ENCODE measurements around the gene HAO2. TPM values are rescaled to one million over a fixed set of nuclear protein-coding genes. Genes with fewer than 3 reads are reported as not detected.

The HAO2 gene
- total and polyA plus RNA-seq, 3 experiments from 2014 or later = not detected

GRCh38 chr1:119351997-119352396 is 16.6 kb upstream of the HAO2 start:
- no peak overlapping the region for H3K27ac Mint-ChIP-seq
- no peaks in the 10 kb centered on the region for H3K27me3 ChIP-seq (ENCODE audit: insufficient read depth, low read length, poor library complexity, severe bottlenecking)
- no peaks in the 10 kb centered on the region for H3K36me3 Mint-ChIP-seq
- H3K4me1 ChIP-seq (ENCODE audit: insufficient read depth, low read length) = no peaks in the 10 kb centered on the region
- CTCF ChIA-PET = no interaction called here
- no peak for DNase-seq
- H3K9me3 Mint-ChIP-seq = peaks cover 0 to 2% (median 0%) of the 10 kb centered on the region in 5 donors
- H3K4me3 Mint-ChIP-seq = no peak overlapping the region
- peaks cover 0 to 4% (median 1%) of the 10 kb centered on the region in 3 donors for H3K4me1 Mint-ChIP-seq
- no peak overlapping the region for H3K4me3 ChIP-seq (ENCODE audit: low read length)
- H3K27me3 Mint-ChIP-seq = peaks cover 9 to 16% of the 10 kb centered on the region in 2 donors
- POLR2A ChIA-PET = no interaction called here
- no peak overlapping the region for H3K27ac ChIP-seq (ENCODE audit: low read depth, low read length)
- H3K9me3 ChIP-seq (ENCODE audit: low read length) = no peaks in the 10 kb centered on the region
- H3K36me3 ChIP-seq (ENCODE audit: insufficient read depth, low read length) = no peaks in the 10 kb centered on the region

GRCh38 chr1:119353836-119354235 is 14.7 kb upstream of the HAO2 start:
- H3K9me3 Mint-ChIP-seq = peaks cover 0 to 2% (median 0%) of the 10 kb centered on the region in 5 donors
- H3K4me1 ChIP-seq (ENCODE audit: insufficient read depth, low read length) = no peaks in the 10 kb centered on the region
- peaks cover 0 to 4% (median 1%) of the 10 kb centered on the region in 3 donors for H3K4me1 Mint-ChIP-seq
- H3K36me3 ChIP-seq (ENCODE audit: insufficient read depth, low read length) = no peaks in the 10 kb centered on the region
- no peaks in the 10 kb centered on the region for H3K9me3 ChIP-seq (ENCODE audit: low read length)
- H3K27ac ChIP-seq (ENCODE audit: low read depth, low read length) = no peak overlapping the region
- ChIA-PET POLR2A (no interaction called here), CTCF (no interaction called here)
- H3K27me3 Mint-ChIP-seq = peaks cover 11 to 14% of the 10 kb centered on the region in 2 donors
- H3K4me3 ChIP-seq (ENCODE audit: low read length) = no peak overlapping the region
- DNase-seq = no peak
- no peak overlapping the region for H3K27ac Mint-ChIP-seq
- H3K4me3 Mint-ChIP-seq = no peak overlapping the region
- no peaks in the 10 kb centered on the region for H3K27me3 ChIP-seq (ENCODE audit: insufficient read depth, low read length, poor library complexity, severe bottlenecking)
- no peaks in the 10 kb centered on the region for H3K36me3 Mint-ChIP-seq

GRCh38 chr1:119358636-119359035 is 9.9 kb upstream of the HAO2 start:
- Mint-ChIP-seq H3K4me3 (no peak overlapping the region), H3K4me1 (peaks cover 0 to 4% (median 1%) of the 10 kb centered on the region in 3 donors), H3K9me3 (peaks cover 0 to 2% (median 0%) of the 10 kb centered on the region in 5 donors), H3K27me3 (peaks cover 8 to 9% of the 10 kb centered on the region in 2 donors), H3K27ac (no peak overlapping the region), H3K36me3 (no peaks in the 10 kb centered on the region)
- no peak for DNase-seq
- CTCF ChIA-PET = no interaction called here
- Histone ChIP-seq H3K4me1 (ENCODE audit: insufficient read depth, low read length) (no peaks in the 10 kb centered on the region), H3K4me3 (ENCODE audit: low read length) (no peak overlapping the region), H3K36me3 (ENCODE audit: insufficient read depth, low read length) (no peaks in the 10 kb centered on the region), H3K27ac (ENCODE audit: low read depth, low read length) (no peak overlapping the region), H3K9me3 (ENCODE audit: low read length) (no peaks in the 10 kb centered on the region), H3K27me3 (ENCODE audit: insufficient read depth, low read length, poor library complexity, severe bottlenecking) (no peaks in the 10 kb centered on the region)
- POLR2A ChIA-PET = no interaction called here

- Histone ChIP-seq H3K9me3 (ENCODE audit: low read length) (no peaks in the 10 kb centered on the region), H3K4me3 (ENCODE audit: low read length) (no peak overlapping the region), H3K4me1 (ENCODE audit: insufficient read depth, low read length) (no peaks in the 10 kb centered on the region), H3K27ac (ENCODE audit: low read depth, low read length) (no peak overlapping the region), H3K36me3 (ENCODE audit: insufficient read depth, low read length) (no peaks in the 10 kb centered on the region), H3K27me3 (ENCODE audit: insufficient read depth, low read length, poor library complexity, severe bottlenecking) (no peaks in the 10 kb centered on the region)
- CTCF ChIA-PET = no interaction called here
- Mint-ChIP-seq H3K27ac (no peak overlapping the region), H3K27me3 (peaks cover 8 to 13% of the 10 kb centered on the region in 2 donors), H3K9me3 (peaks cover 0 to 2% (median 0%) of the 10 kb centered on the region in 5 donors), H3K4me3 (no peak overlapping the region), H3K36me3 (no peaks in the 10 kb centered on the region), H3K4me1 (no peaks in the 10 kb centered on the region)
- POLR2A ChIA-PET = no interaction called here
- DNase-seq = no peak
Observed at GRCh38 chr1:119359730-119360129, 8.9 kb upstream of the HAO2 start.

- CTCF ChIA-PET = no interaction called here
- Histone ChIP-seq H3K27me3 (ENCODE audit: insufficient read depth, low read length, poor library complexity, severe bottlenecking) (no peaks in the 10 kb centered on the region), H3K27ac (ENCODE audit: low read depth, low read length) (no peak overlapping the region), H3K36me3 (ENCODE audit: insufficient read depth, low read length) (no peaks in the 10 kb centered on the region), H3K9me3 (ENCODE audit: low read length) (no peaks in the 10 kb centered on the region), H3K4me3 (ENCODE audit: low read length) (no peak overlapping the region), H3K4me1 (ENCODE audit: insufficient read depth, low read length) (no peaks in the 10 kb centered on the region)
- Mint-ChIP-seq H3K9me3 (no peaks in the 10 kb centered on the region), H3K4me3 (no peak overlapping the region), H3K27ac (no peak overlapping the region), H3K36me3 (no peaks in the 10 kb centered on the region), H3K4me1 (no peaks in the 10 kb centered on the region), H3K27me3 (peaks cover 10 to 11% of the 10 kb centered on the region in 2 donors)
- DNase-seq = no peak
- POLR2A ChIA-PET = no interaction called here
Observed at GRCh38 chr1:119361205-119361604, 7.4 kb upstream of the HAO2 start.

GRCh38 chr1:119361620-119362344 is 6.8 kb upstream of the HAO2 start:
- DNase-seq = no peak
- no peak overlapping the region for H3K27ac ChIP-seq (ENCODE audit: low read depth, low read length)
- no peak overlapping the region for H3K27ac Mint-ChIP-seq
- peaks cover 9 to 10% of the 10 kb centered on the region in 2 donors for H3K27me3 Mint-ChIP-seq
- ChIA-PET POLR2A (no interaction called here), CTCF (no interaction called here)
- H3K27me3 ChIP-seq (ENCODE audit: insufficient read depth, low read length, poor library complexity, severe bottlenecking) = no peaks in the 10 kb centered on the region
- no peaks in the 10 kb centered on the region for H3K9me3 Mint-ChIP-seq
- H3K36me3 Mint-ChIP-seq = no peaks in the 10 kb centered on the region
- H3K9me3 ChIP-seq (ENCODE audit: low read length) = no peaks in the 10 kb centered on the region
- no peaks in the 10 kb centered on the region for H3K4me1 ChIP-seq (ENCODE audit: insufficient read depth, low read length)
- no peak overlapping the region for H3K4me3 ChIP-seq (ENCODE audit: low read length)
- no peaks in the 10 kb centered on the region for H3K4me1 Mint-ChIP-seq
- H3K4me3 Mint-ChIP-seq = no peak overlapping the region
- H3K36me3 ChIP-seq (ENCODE audit: insufficient read depth, low read length) = no peaks in the 10 kb centered on the region

- Mint-ChIP-seq H3K27me3 (peaks cover 6 to 7% of the 10 kb centered on the region in 2 donors), H3K4me1 (no peaks in the 10 kb centered on the region), H3K36me3 (no peaks in the 10 kb centered on the region), H3K27ac (no peak overlapping the region), H3K9me3 (no peaks in the 10 kb centered on the region), H3K4me3 (no peak overlapping the region)
- H3K9me3 ChIP-seq (ENCODE audit: low read length) = no peaks in the 10 kb centered on the region
- no peaks in the 10 kb centered on the region for H3K4me1 ChIP-seq (ENCODE audit: insufficient read depth, low read length)
- POLR2A ChIA-PET = no interaction called here
- CTCF ChIA-PET = no interaction called here
- no peaks in the 10 kb centered on the region for H3K27me3 ChIP-seq (ENCODE audit: insufficient read depth, low read length, poor library complexity, severe bottlenecking)
- no peak for DNase-seq
- no peak overlapping the region for H3K27ac ChIP-seq (ENCODE audit: low read depth, low read length)
- H3K4me3 ChIP-seq (ENCODE audit: low read length) = no peak overlapping the region
- H3K36me3 ChIP-seq (ENCODE audit: insufficient read depth, low read length) = no peaks in the 10 kb centered on the region
Observed at GRCh38 chr1:119363162-119363561, 5.4 kb upstream of the HAO2 start.

- no peaks in the 10 kb centered on the region for H3K9me3 ChIP-seq (ENCODE audit: low read length)
- ChIA-PET CTCF (no interaction called here), POLR2A (no interaction called here)
- H3K27me3 ChIP-seq (ENCODE audit: insufficient read depth, low read length, poor library complexity, severe bottlenecking) = no peaks in the 10 kb centered on the region
- no peaks in the 10 kb centered on the region for H3K4me1 ChIP-seq (ENCODE audit: insufficient read depth, low read length)
- no peaks in the 10 kb centered on the region for H3K9me3 Mint-ChIP-seq
- H3K36me3 ChIP-seq (ENCODE audit: insufficient read depth, low read length) = no peaks in the 10 kb centered on the region
- no peak overlapping the region for H3K4me3 ChIP-seq (ENCODE audit: low read length)
- H3K27me3 Mint-ChIP-seq = peaks cover 14% of the 10 kb centered on the region in 2 donors
- H3K4me3 Mint-ChIP-seq = no peak overlapping the region
- no peak overlapping the region for H3K27ac ChIP-seq (ENCODE audit: low read depth, low read length)
- no peak for DNase-seq
- no peaks in the 10 kb centered on the region for H3K4me1 Mint-ChIP-seq
- no peak overlapping the region for H3K27ac Mint-ChIP-seq
- no peaks in the 10 kb centered on the region for H3K36me3 Mint-ChIP-seq
Observed at GRCh38 chr1:119364640-119365039, 3.9 kb upstream of the HAO2 start.
